ENCODE data around the gene CCDC43. TPM values are rescaled to one million over a fixed set of nuclear protein-coding genes. Genes with fewer than 3 reads are reported as not detected.
"Not testable (repeated sequence)": the region's sequence is repeated elsewhere in the genome, so short reads cannot be mapped to it uniquely, and the experiment has no call there.

The CCDC43 gene
- total RNA-seq, 1 donor from 2014 or later, result 37.4 TPM

GRCh38 chr17:44637066-44637465 lies 52.5 kb downstream of the CCDC43 start:
- TF ChIP-seq CTCF (conservative IDR thresholded peaks at IDR 0.05; ENCODE audit: low read depth, low read length), result no peak
- DNase-seq (ENCODE audit: low read depth), result no peak
- H3K4me3 ChIP-seq (ENCODE audit: low read depth, low read length), result no peak overlapping the region

- H3K4me3 ChIP-seq (ENCODE audit: low read depth, low read length), result no peak overlapping the region
- DNase-seq (ENCODE audit: low read depth), result peak; percentile 10
- TF ChIP-seq CTCF (conservative IDR thresholded peaks at IDR 0.05; ENCODE audit: low read depth, low read length), result peak; percentile 50
Observed at GRCh38 chr17:44636562-44636961, 53.0 kb downstream of the CCDC43 start.

GRCh38 chr17:44634401-44634800 lies 55.2 kb downstream of the CCDC43 start:
- not testable (repeated sequence) for DNase-seq (ENCODE audit: low read depth); H3K4me3 ChIP-seq (ENCODE audit: low read depth, low read length)

GRCh38 chr17:44633998-44634397 lies 55.6 kb downstream of the CCDC43 start:
- TF ChIP-seq CTCF (conservative IDR thresholded peaks at IDR 0.05; ENCODE audit: low read depth, low read length), result no peak
- DNase-seq (ENCODE audit: low read depth), result no peak

GRCh38 chr17:44630703-44631102 lies 58.9 kb downstream of the CCDC43 start:
- TF ChIP-seq CTCF (conservative IDR thresholded peaks at IDR 0.05; ENCODE audit: low read depth, low read length), result no peak
- H3K4me3 ChIP-seq (ENCODE audit: low read depth, low read length), result no peak overlapping the region
- no peak for DNase-seq (ENCODE audit: low read depth)

More at GRCh38 chr17:44633998-44634397, 55.6 kb downstream of the CCDC43 start:
- no peak overlapping the region for H3K4me3 ChIP-seq (ENCODE audit: low read depth, low read length)

- no peak for DNase-seq (ENCODE audit: low read depth)
- TF ChIP-seq CTCF (conservative IDR thresholded peaks at IDR 0.05; ENCODE audit: low read depth, low read length), result no peak
Observed at GRCh38 chr17:44629314-44629713, 60.3 kb downstream of the CCDC43 start.

GRCh38 chr17:44628243-44629188 lies 61.1 kb downstream of the CCDC43 start:
- peak overlapping the region; percentile 42 for H3K4me3 ChIP-seq (ENCODE audit: low read depth, low read length)
- peak; percentile 25 for TF ChIP-seq CTCF (conservative IDR thresholded peaks at IDR 0.05; ENCODE audit: low read depth, low read length)
- peak; percentile 45 for DNase-seq (ENCODE audit: low read depth)

More at GRCh38 chr17:44629314-44629713, 60.3 kb downstream of the CCDC43 start:
- no peak overlapping the region for H3K4me3 ChIP-seq (ENCODE audit: low read depth, low read length)

All from epithelial cell of proximal tubule (primary cell).